Smooth muscle cell of the pulmonary artery (primary cell): ENCODE measurements around the gene TMEM238. TPM values are rescaled to one million over a fixed set of nuclear protein-coding genes. Genes with fewer than 3 reads are reported as not detected.

Source experiments
- total RNA-seq: library from RNA; depleted of rRNA; stranded (reverse); fragments of >200 nt; gene quantifications from 2 replicates; pipeline ENCODE4 v1.2.3, GENCODE V29; 2014

TMEM238 gene, protein sequence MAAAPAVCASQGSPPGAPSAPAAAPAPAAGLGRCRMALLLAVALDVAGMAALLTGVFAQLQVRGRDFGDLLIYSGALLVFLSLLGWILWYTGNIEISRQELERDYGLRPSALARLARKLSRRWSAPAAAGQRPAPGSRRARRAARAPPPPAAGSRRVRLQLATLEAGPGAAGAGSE
- 0.23 and 0.39 TPM in 2 replicates for total RNA-seq

GRCh38 chr19:55384131-55384919 lies at the start of gene TMEM238:
Gene TMEM238, minus strand, starts transcription at chr19:55384292. Its CDS starts 33 bp downstream, at chr19:55384259.

DNA sequence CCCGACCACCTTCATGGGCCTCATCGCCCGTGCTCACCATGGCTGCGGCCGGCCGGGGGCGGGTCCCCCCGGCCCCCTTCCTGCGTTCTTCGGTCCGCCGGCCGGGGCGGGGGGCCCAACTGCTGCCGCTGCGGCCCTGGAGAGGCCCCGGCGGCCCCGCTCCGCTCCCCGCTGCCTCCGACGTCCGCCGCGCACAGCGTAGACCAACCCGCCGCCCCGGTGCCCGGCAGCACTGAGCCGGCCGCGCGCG lies 23.4 kb upstream of the TMEM238 start, which contains the start of gene UBE2S:
Gene UBE2S (minus strand): TSS at position 239 of the 250 bp plus-strand sequence. CDS start 199 bp downstream, at position 40.

DNA sequence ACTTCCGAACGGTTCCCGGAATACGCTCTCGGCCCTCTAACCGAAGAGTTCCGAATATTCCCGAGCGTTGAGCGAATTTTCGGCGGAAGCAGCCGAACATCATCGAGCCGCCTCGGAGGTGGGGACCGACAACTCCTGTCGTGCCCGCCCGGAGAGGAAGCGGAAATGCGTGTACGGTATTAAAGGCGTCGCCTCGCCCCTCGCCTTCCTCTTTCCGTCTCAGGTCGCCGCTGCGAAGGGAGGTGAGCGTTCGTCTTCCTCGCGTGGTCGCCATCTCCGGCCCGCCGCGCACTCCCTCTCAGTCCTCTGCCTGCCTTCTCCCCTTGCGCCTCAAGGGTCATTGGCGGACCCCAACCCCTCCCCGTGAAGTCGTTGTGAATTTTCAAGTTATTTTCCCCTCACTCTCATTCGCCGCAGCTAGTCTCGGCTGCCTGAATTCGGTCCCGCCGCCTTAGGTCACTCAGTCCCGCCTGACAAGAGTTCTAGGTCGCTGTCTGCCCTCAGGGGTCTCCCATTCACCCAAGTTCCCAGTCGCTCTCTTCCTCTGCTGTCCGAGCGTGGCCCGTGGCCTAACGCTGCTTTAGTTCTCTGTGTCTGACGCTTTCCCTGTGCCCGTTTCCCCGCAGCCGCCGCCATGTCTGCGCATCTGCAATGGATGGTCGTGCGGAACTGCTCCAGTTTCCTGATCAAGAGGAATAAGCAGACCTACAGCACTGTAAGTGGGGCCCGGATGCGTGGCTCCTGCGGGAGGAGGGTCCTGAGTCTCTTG lies 1.8 kb upstream of the TMEM238 start, which contains the start of gene RPL28:
Gene RPL28 (plus strand): TSS at position 209 of the 769 bp plus-strand sequence. CDS start 426 bp downstream, at position 635.

GRCh38 chr19:55376241-55376933 lies 7.7 kb downstream of the TMEM238 start, which contains the start of gene TMEM190:
Gene TMEM190, plus strand, starts transcription at chr19:55376826. Its CDS starts 28 bp downstream, at chr19:55376854.

DNA sequence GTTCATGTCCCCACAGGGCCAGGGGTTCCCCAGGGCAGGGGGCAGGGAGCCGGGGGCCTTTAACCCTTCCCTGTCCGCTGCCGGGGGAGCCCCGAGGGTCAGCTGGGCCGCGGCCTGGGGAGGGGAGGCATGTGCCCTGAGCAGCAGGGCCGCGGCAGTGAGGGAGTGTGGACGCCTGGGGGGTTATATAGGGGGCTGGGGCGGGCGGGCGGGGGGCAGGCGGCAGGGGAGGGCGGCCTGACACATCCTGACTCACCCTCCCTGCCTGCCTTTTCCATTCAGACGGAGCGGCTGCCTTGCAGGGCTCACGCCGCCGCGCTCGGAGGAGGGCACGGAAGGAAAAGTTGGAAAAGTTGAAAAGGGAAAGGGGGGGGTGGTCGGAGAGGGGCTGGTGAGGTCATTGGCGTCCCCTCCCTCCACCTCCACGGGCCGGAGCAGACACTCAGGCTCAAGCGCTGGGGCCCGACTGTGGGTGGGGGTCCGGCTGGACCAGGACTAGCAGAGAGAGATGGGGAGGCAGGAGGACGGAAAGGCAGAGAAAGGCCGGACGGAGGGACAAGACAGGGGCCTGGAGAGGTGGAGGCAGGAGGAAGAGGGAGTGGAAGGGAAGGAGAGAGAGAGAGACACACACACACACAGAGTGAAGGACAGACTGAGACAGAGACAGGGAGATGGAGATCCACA lies 13.6 kb downstream of the TMEM238 start, which contains the start of gene IL11:
Gene IL11 (minus strand): TSS at position 159 of the 684 bp plus-strand sequence. CDS start 153 bp downstream, at position 6.

DNA sequence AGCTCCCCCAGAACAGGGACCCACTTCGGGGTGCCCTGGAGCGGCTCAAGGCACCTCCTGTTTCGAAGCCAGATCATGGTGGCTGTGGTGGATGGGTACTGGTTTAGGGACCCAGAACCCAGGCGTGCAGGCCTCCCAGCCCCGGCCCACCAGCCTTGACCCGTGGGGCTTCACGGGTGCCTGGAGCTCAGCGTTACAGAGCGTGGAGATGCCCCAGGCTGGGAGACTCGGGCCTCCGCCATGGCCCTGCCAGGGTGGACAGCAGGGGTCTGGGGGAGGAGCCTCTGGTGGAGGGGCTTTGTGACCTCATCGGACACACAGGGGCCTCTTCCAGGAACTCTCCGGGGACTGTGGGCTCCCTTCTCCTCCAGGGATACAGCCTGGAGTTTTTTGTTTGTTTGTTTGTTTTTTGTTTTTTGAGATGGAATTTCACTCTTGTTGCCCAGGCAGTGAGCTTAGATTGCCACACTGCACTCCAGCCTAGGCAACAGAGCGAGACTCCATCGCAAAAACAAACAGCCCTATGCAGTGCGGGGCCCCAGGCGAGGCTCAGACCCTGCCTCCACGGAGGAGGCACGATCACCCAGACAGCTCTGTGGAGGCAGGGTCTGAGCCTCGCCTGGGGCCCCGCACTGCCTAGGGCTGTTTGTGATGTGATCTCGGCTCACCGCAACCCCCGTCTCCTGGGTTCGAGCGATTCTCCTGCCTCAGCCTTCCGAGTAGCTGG lies 20.9 kb downstream of the TMEM238 start, which contains the start of gene GARIN5B:
Gene GARIN5B (minus strand): TSS at position 271 of the 727 bp plus-strand sequence. CDS start 194 bp downstream, at position 77.

DNA sequence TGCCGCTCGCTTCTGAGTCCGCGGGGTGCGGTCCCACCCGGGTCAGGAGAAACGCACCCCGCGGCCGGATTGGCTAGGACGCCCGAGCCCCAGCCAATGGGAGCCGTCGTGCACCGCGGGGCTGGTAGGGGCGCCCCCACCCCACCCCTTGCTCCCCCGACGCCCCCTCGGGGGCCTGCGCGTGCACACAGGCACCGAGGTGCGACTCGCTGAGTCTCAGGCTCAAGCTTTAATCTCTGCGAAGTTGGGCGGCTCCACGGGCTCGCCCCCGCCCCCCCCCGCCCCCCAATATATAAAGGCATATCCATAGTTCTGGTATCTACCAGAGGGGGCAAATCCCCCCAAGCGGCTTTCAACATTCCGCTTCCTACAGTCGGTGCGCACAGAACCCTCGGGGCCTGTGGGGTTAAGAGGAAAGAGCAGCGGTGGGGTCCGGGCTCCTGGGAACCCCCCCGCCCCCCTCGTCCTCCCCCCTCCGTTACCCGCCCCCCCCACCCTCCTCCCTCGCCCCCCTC lies 29.3 kb downstream of the TMEM238 start, which contains the start of gene COX6B2:
Gene COX6B2 (minus strand): TSS at position 22 of the 515 bp plus-strand sequence. CDS start 198 bp downstream, outside the sequence.

GRCh38 chr19:55339105-55339888 lies 44.8 kb downstream of the TMEM238 start, which contains the start of gene KMT5C:
Gene KMT5C, plus strand, starts transcription at chr19:55339876. Its CDS starts 2,061 bp downstream, at chr19:55341937.

Other genes starting within 250 kb of the TMEM238 start
- 1.1 and 2.4 TPM in 2 replicates for gene TNNT1, start 235.1 kb downstream of the TMEM238 start, total RNA-seq
- gene TNNI3, start 226.6 kb downstream of the TMEM238 start, total RNA-seq = not detected in 2 replicates
- gene DNAAF3, start 217.7 kb downstream of the TMEM238 start, total RNA-seq = 0.07 and 0.10 TPM in 2 replicates
- gene SYT5, start 204.0 kb downstream of the TMEM238 start, total RNA-seq = 0.13 TPM in 1 of 2 replicates, not detected in the other
- gene PTPRH, start 174.8 kb downstream of the TMEM238 start, total RNA-seq = 1.9 and 5.7 TPM in 2 replicates
- 2.3 and 2.8 TPM in 2 replicates for gene TMEM86B, start 155.5 kb downstream of the TMEM238 start, total RNA-seq
- 45.7 and 65.7 TPM in 2 replicates for gene PPP6R1, start 125.3 kb downstream of the TMEM238 start, total RNA-seq
- gene HSPBP1, start 104.2 kb downstream of the TMEM238 start, total RNA-seq = 21.6 and 27.4 TPM in 2 replicates
- gene BRSK1, start 100.3 kb downstream of the TMEM238 start, total RNA-seq = 10.8 and 10.9 TPM in 2 replicates
- gene TMEM150B, start 59.0 kb downstream of the TMEM238 start, total RNA-seq = not detected in 2 replicates
- 5.0 and 7.8 TPM in 2 replicates for gene KMT5C, start 44.4 kb downstream of the TMEM238 start, total RNA-seq
- gene COX6B2, start 29.6 kb downstream of the TMEM238 start, total RNA-seq = not detected in 2 replicates
- 0.10 TPM in 1 of 2 replicates, not detected in the other for gene GARIN5B, start 21.0 kb downstream of the TMEM238 start, total RNA-seq
- 4.1 and 13.9 TPM in 2 replicates for gene IL11, start 13.8 kb downstream of the TMEM238 start, total RNA-seq
- not detected in 2 replicates for gene TMEM190, start 7.5 kb downstream of the TMEM238 start, total RNA-seq
- 184 and 218 TPM in 2 replicates for gene RPL28, start 1.6 kb upstream of the TMEM238 start, total RNA-seq
- gene UBE2S, start 23.5 kb upstream of the TMEM238 start, total RNA-seq = 66.7 and 71.0 TPM in 2 replicates
- not detected in 2 replicates for gene SHISA7, start 59.0 kb upstream of the TMEM238 start, total RNA-seq
- gene ISOC2, start 77.3 kb upstream of the TMEM238 start, total RNA-seq = 36.7 and 40.1 TPM in 2 replicates
- not detected in 2 replicates for gene C19orf85, start 80.5 kb upstream of the TMEM238 start, total RNA-seq
- gene ZNF628, start 92.3 kb upstream of the TMEM238 start, total RNA-seq = 1.2 and 2.7 TPM in 2 replicates
- gene NAT14, start 100.9 kb upstream of the TMEM238 start, total RNA-seq = 13.7 and 20.4 TPM in 2 replicates
- 39.3 and 40.5 TPM in 2 replicates for gene SSC5D, start 104.1 kb upstream of the TMEM238 start, total RNA-seq
- 0.13 TPM in 1 of 2 replicates, not detected in the other for gene SBK2, start 152.8 kb upstream of the TMEM238 start, total RNA-seq
- 0.07 TPM in 2 replicates for gene SBK3, start 161.3 kb upstream of the TMEM238 start, total RNA-seq
- 4.1 and 9.1 TPM in 2 replicates for gene ZNF579, start 196.6 kb upstream of the TMEM238 start, total RNA-seq
- gene FIZ1, start 215.2 kb upstream of the TMEM238 start, total RNA-seq = 3.8 and 5.0 TPM in 2 replicates
- gene ZNF524, start 216.0 kb upstream of the TMEM238 start, total RNA-seq = 9.5 and 13.1 TPM in 2 replicates
- 2.5 and 5.1 TPM in 2 replicates for gene ZNF865, start 221.4 kb upstream of the TMEM238 start, total RNA-seq
- 3.9 and 5.1 TPM in 2 replicates for gene ZNF784, start 240.3 kb upstream of the TMEM238 start, total RNA-seq